Vagina (tissue), 2 donors: ENCODE measurements around the gene PLEKHG1.

Source experiments
- CTCF ChIP-seq, 3 experiments: fragments of 450-650 bp in 2 of 3; fragments of 200-600 bp in 1 of 3; sonication (generic) in 1 of 3; IDR thresholded peaks; one replicate each; pipeline ENCODE4 v1.5.1; 2017 to 2019; ENCODE audit warnings: antibody characterized with exemption in 3 of 3, mild to moderate bottlenecking in 2 of 3, moderate library complexity in 2 of 3
- POLR2AphosphoS5 ChIP-seq, 2 donors: sonication (generic); formaldehyde crosslinking; IDR thresholded peaks; one replicate each; pipeline ENCODE4 v1.9.0; 2017; ENCODE audit warnings: antibody characterized with exemption in 2 of 2, mild to moderate bottlenecking in 2 of 2, low read depth in 1 of 2; ENCODE audit not compliant: insufficient read depth in 1 of 2

GRCh38 chr6:150635906-150636514, 36.3 kb downstream of the PLEKHG1 start:
- TF ChIP-seq POLR2AphosphoS5 (IDR thresholded peaks at IDR 0.05; ENCODE audit: insufficient read depth in 1 of 2, low read depth in 1 of 2) (no peak), CTCF (IDR thresholded peaks at IDR 0.05) (no peak)
